GM12878 (cell line): ENCODE results near the gene NFKB2. TPM values are rescaled to one million over a fixed set of nuclear protein-coding genes. Genes with fewer than 3 reads are reported as not detected.

Source experiments
- CBX3 ChIP-seq: fragments of 200-600 bp; sonication (generic); IDR thresholded peaks from 2 replicates; pipeline ENCODE4 v1.6.1; 2016; ENCODE audit warnings: low read depth, borderline replicate concordance
- E2F4 ChIP-seq: IDR thresholded peaks from 2 replicates; pipeline ENCODE4 v1.6.1; 2012; ENCODE audit warnings: low read depth, low read length, improper control_type of control experiment
- EGR1 ChIP-seq, 2 experiments: IDR thresholded peaks; 1 replicate in 1 of 2; 2 replicates in 1 of 2; pipeline ENCODE4 v1.6.1; 2011 to 2012; ENCODE audit warnings: low read depth in 2 of 2, low read length in 2 of 2, borderline replicate concordance in 1 of 2, mild to moderate bottlenecking in 1 of 2, moderate library complexity in 1 of 2
- EP300 ChIP-seq, 2 experiments: fragments of 150-350 bp in 1 of 2; IDR thresholded peaks; 2 replicates each; pipeline ENCODE4 v1.6.1; 2011 to 2012; ENCODE audit warnings: low read depth in 2 of 2, low read length in 2 of 2, borderline replicate concordance in 1 of 2, improper control_type of control experiment in 1 of 2, inconsistent platforms in 1 of 2; ENCODE audit not compliant: control insufficient read depth in 1 of 2
- IKZF1 ChIP-seq: fragments of 450-650 bp; conservative IDR thresholded peaks from 2 replicates; pipeline ENCODE4 v1.6.1; 2017; ENCODE audit warnings: antibody characterized with exemption, mild to moderate bottlenecking
- NR2C1 ChIP-seq: fragments of 450-650 bp; IDR thresholded peaks from 2 replicates; pipeline ENCODE4 v1.6.1; 2017; ENCODE audit warnings: antibody characterized with exemption, mild to moderate bottlenecking, moderate library complexity
- POU2F2 ChIP-seq: IDR thresholded peaks from 3 replicates; pipeline ENCODE4 v1.6.1; 2011; ENCODE audit warnings: low read depth, mild to moderate bottlenecking, low read length, borderline replicate concordance
- RCOR1 ChIP-seq: conservative IDR thresholded peaks from 2 replicates; pipeline ENCODE4 v1.6.1; 2012; ENCODE audit warnings: low read depth, low read length, improper control_type of control experiment
- REST ChIP-seq: IDR thresholded peaks from 2 replicates; pipeline ENCODE4 v1.6.1; 2012; ENCODE audit warnings: mild to moderate bottlenecking, low read depth, low read length
- SIN3A ChIP-seq: IDR thresholded peaks from 2 replicates; pipeline ENCODE4 v1.6.1; 2012; ENCODE audit warnings: low read depth, low read length, improper control_type of control experiment
- TARDBP ChIP-seq: IDR thresholded peaks from 2 replicates; pipeline ENCODE4 v1.6.1; 2016; ENCODE audit warnings: borderline replicate concordance
- USF2 ChIP-seq: IDR thresholded peaks from 2 replicates; pipeline ENCODE4 v1.6.1; 2011; ENCODE audit warnings: low read depth, low read length, improper control_type of control experiment, borderline replicate concordance
- ZBTB11 ChIP-seq: fragments of 450-650 bp; formaldehyde crosslinking; IDR thresholded peaks from 2 replicates; pipeline ENCODE4 v1.5.0; 2022; ENCODE audit warnings: mild to moderate bottlenecking, missing genetic modification characterization
- ZNF207 ChIP-seq: fragments of 450-650 bp; IDR thresholded peaks from 2 replicates; pipeline ENCODE4 v1.6.1; 2014; ENCODE audit warnings: antibody characterized with exemption, mild to moderate bottlenecking, borderline replicate concordance
- polyA plus RNA-seq, 11 experiments: library from polyadenylated mRNA; depleted of rRNA in 4 of 11; unstranded in 6 of 11; stranded (reverse) in 5 of 11; fragments of >200 nt; fragmentation: Nextera tagmentation in 4 of 11; fragmentation: Illumina TruSeq in 1 of 11; extraction: Ambion mirVana in 4 of 11; extraction: Trizol in 1 of 11; gene quantifications; 1 replicate in 1 of 11; 2 replicates in 10 of 11; pipeline versions ENCODE4 v1.2.1 to v1.2.3, GENCODE V29; 2011 to 2016; ENCODE audit warnings: inconsistent platforms in 2 of 11, missing spikeins in 2 of 11, low read depth in 1 of 11
- total RNA-seq, 4 experiments: library from RNA; depleted of rRNA in 3 of 4; stranded (reverse); fragments of >200 nt in 3 of 4; fragmentation: Illumina TruSeq in 1 of 4; extraction: Trizol in 1 of 4; gene quantifications; 2 replicates each; pipeline versions ENCODE4 v1.2.1 to v1.2.3, GENCODE V29; 2013 to 2021
- TF ChIP-seq, protein P1 (sequence below): fragments of 450-650 bp; IDR thresholded peaks from 2 replicates; pipeline ENCODE4 v1.6.1; 2014; ENCODE audit warnings: mild to moderate bottlenecking

The NFKB2 gene
- total and polyA plus RNA-seq, 10 of the 15 experiments (the other 5 are each of a cell fraction or from before 2014, with no cell fraction given): 0.56 to 144 (median 49.4) TPM

DNA sequence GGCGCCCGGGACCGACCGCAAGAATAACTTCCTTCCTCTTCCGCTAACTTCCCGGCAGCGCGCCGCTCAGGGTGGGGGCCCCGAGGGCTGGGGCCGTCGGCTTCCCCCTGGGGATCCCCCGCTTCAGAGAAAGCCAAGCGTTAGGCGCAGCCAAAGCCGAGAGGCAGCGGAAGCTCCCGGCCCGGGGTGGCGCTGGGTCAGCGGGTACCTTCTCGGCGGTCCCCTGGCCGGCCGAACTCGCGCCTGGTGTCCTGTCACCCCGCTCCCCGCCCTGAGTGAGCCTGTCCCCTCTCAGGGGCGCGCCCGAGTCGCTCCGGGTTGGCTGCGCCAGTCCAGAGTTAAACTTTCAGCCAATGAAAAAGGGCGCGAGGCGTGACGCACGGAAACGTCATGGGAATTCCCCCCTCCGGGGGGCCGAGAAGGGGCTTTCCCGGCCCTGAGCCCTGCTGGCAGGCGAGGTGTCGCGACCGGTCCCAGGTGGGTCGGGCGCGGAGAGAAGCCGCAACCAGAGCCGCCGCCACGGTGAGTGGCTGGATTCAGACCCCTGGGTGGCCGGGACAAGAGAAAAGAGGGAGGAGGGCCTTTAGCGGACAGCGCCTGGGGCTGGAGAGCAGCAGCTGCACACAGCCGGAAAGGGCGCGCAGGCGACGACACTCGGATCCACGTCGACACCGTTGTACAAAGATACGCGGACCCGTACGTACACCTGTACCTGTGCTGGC is 1.3 kb upstream of the NFKB2 start (continued):
- TF ChIP-seq CBX3 (no peak), TARDBP (peak; percentile 45), EGR1 (IDR thresholded peaks at IDR 0.05; ENCODE audit: borderline replicate concordance in 1 of 2, low read depth in 2 of 2, low read length in 2 of 2) (peak in 1 of 2 experiments; percentile 98; a peak in 2 of 3 replicates), IKZF1 (peak; percentile 100), REST (no peak), RCOR1 (no peak), NR2C1 (no peak), ZBTB11 (CRISPR knock-in tag) (no peak), ZNF207 (peak; percentile 95; the same call in 1 of the 2 replicates), E2F4 (no peak), EP300 (IDR thresholded peaks at IDR 0.05; ENCODE audit: borderline replicate concordance in 1 of 2, control insufficient read depth in 1 of 2, low read depth in 2 of 2, low read length in 2 of 2) (peak; percentile 21 to 50; a peak in 2 of 4 replicates), SIN3A (no peak; the same call in 1 of the 2 replicates), USF2 (no peak), POU2F2 (peak; percentile 33; the same call in 1 of the 3 replicates)
- TF ChIP-seq, protein P1, sequence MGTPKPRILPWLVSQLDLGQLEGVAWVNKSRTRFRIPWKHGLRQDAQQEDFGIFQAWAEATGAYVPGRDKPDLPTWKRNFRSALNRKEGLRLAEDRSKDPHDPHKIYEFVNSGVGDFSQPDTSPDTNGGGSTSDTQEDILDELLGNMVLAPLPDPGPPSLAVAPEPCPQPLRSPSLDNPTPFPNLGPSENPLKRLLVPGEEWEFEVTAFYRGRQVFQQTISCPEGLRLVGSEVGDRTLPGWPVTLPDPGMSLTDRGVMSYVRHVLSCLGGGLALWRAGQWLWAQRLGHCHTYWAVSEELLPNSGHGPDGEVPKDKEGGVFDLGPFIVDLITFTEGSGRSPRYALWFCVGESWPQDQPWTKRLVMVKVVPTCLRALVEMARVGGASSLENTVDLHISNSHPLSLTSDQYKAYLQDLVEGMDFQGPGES: peak; percentile 49; the same call in 1 of the 2 replicates
